ENCODE results near the gene ALG14.

ALG14 gene

GRCh38 chr1:95086949-95087533, 14.3 kb upstream of the ALG14 start:
- TF ChIP-seq CTCF (conservative IDR thresholded peaks at IDR 0.05): no peak
- H3K27ac ChIP-seq: no peak overlapping the region

GRCh38 chr1:95085376-95085775, 12.6 kb upstream of the ALG14 start:
- no peak for TF ChIP-seq CTCF (conservative IDR thresholded peaks at IDR 0.05)

GRCh38 chr1:95084317-95085176, 11.8 kb upstream of the ALG14 start:
- peak; percentile 62 for TF ChIP-seq CTCF (conservative IDR thresholded peaks at IDR 0.05)
- H3K27ac ChIP-seq: no peak overlapping the region

More at GRCh38 chr1:95085376-95085775, 12.6 kb upstream of the ALG14 start:
- no peak overlapping the region for H3K27ac ChIP-seq

- TF ChIP-seq CTCF (conservative IDR thresholded peaks at IDR 0.05): no peak
Measured at GRCh38 chr1:95080879-95081278, 8.1 kb upstream of the ALG14 start.

GRCh38 chr1:95080446-95080845, 7.7 kb upstream of the ALG14 start:
- TF ChIP-seq CTCF (conservative IDR thresholded peaks at IDR 0.05): no peak
- no peak overlapping the region for H3K27ac ChIP-seq

More at GRCh38 chr1:95080879-95081278, 8.1 kb upstream of the ALG14 start:
- H3K27ac ChIP-seq: no peak overlapping the region

- no peak overlapping the region for H3K27ac ChIP-seq
- TF ChIP-seq CTCF (conservative IDR thresholded peaks at IDR 0.05): no peak
Measured at GRCh38 chr1:95076034-95076433, 3.3 kb upstream of the ALG14 start.

- no peak for TF ChIP-seq CTCF (conservative IDR thresholded peaks at IDR 0.05)
- H3K27ac ChIP-seq: peak overlapping the region; percentile 93
Measured at GRCh38 chr1:95073446-95073845, 695 bp upstream of the ALG14 start.
